Measurements from ENCODE around the gene CTDNEP1.

GRCh38 chr17:7241090-7241733 is 10.3 kb downstream of the CTDNEP1 start:
- no peak for TF ChIP-seq CTCF (IDR thresholded peaks at IDR 0.05; ENCODE audit: extremely low read depth in 1 of 2, insufficient read depth in 1 of 2, low read depth in 1 of 2, low read length in 2 of 2)
- no peak for TF ChIP-seq POLR2AphosphoS5 (IDR thresholded peaks at IDR 0.05; ENCODE audit: insufficient read depth, low read depth, low read length)
- TF ChIP-seq MYC (IDR thresholded peaks at IDR 0.05; ENCODE audit: low read depth, low read length) = no peak
- no peak for TF ChIP-seq POLR2A (IDR thresholded peaks at IDR 0.05; ENCODE audit: low read depth, low read length)
- TF ChIP-seq MAX (IDR thresholded peaks at IDR 0.05; ENCODE audit: insufficient read depth, insufficient read length) = no peak
- no peak for TF ChIP-seq EZH2 (IDR thresholded peaks at IDR 0.05; ENCODE audit: borderline replicate concordance, low read depth, low read length, severe bottlenecking)
- no peak for TF ChIP-seq GATA2 (IDR thresholded peaks at IDR 0.05; ENCODE audit: insufficient read depth, insufficient read length, low read depth, low read length)

Data from endothelial cell of umbilical vein (primary cell).